SK-N-MC (cell line): ENCODE data around the gene OSGIN1.

ENCODE experiments used
- EZH2 ChIP-seq: fragments of 200-600 bp; sonication (generic); IDR thresholded peaks from one replicate; pipeline ENCODE4 v1.6.1; 2017; ENCODE audit warnings: antibody characterized with exemption
- POLR2AphosphoS5 ChIP-seq: IDR thresholded peaks from 2 replicates; pipeline ENCODE4 v1.6.1; 2012; ENCODE audit warnings: mild to moderate bottlenecking, low read depth, low read length, borderline replicate concordance

- TF ChIP-seq POLR2AphosphoS5 (no peak), EZH2 (no peak)
These were observed 28.8 kb downstream of the OSGIN1 start for GRCh38 chr16:83981799-83982198.
